C4-2B (cell line): ENCODE data around the gene DNAL4.

Experiments used
- CTCF ChIP-seq: fragments of 450-650 bp; conservative IDR thresholded peaks from 2 replicates; pipeline ENCODE4 v1.5.1; 2017; ENCODE audit warnings: mild to moderate bottlenecking
- ZFX ChIP-seq: fragments of 450-650 bp; IDR thresholded peaks from 2 replicates; pipeline ENCODE4 v1.6.1; 2017

GRCh38 chr22:38817196-38817595, 23.3 kb upstream of the DNAL4 start:
- TF ChIP-seq CTCF: no peak
- no peak for TF ChIP-seq ZFX
